Measurements from ENCODE around the gene ADAMTS2. TPM values are rescaled to one million over a fixed set of nuclear protein-coding genes. Genes with fewer than 3 reads are reported as not detected.

Gene ADAMTS2
- total and polyA plus RNA-seq, 2 of the 8 experiments (the other 6 are each of a cell fraction or from before 2014, with no cell fraction given): 6.6 to 7.3 TPM

- Histone ChIP-seq H3K9ac (replicated peaks in 1 of 4; ENCODE audit: extremely low read depth in 1 of 4, low read depth in 3 of 4, low read length in 3 of 4) (no peak overlapping the region), H4K20me1 (replicated peaks in 1 of 2; ENCODE audit: control insufficient read depth in 1 of 2, insufficient read depth in 2 of 2, low read length in 2 of 2) (no peaks in the 10 kb centered on the region), H3K18ac (ENCODE audit: extremely low read depth, low read length) (no peak overlapping the region), H4K91ac (replicated peaks; ENCODE audit: insufficient read length, low read length) (no peak overlapping the region), H2BK5ac (ENCODE audit: low read depth, low read length) (no peak overlapping the region), H3K79me1 (ENCODE audit: low read depth, low read length) (no peaks in the 10 kb centered on the region), H3K23me2 (ENCODE audit: low read depth, low read length) (no peaks in the 10 kb centered on the region; the same call in 1 of the 2 replicates), H2BK120ac (replicated peaks; ENCODE audit: low read depth, low read length) (no peak overlapping the region), H3K36me3 (ENCODE audit: control insufficient read depth in 2 of 4, insufficient read depth in 4 of 4, low read length in 3 of 4) (no peaks in the 10 kb centered on the region), H3K79me2 (ENCODE audit: control insufficient read depth in 1 of 2, insufficient read depth in 2 of 2, low read length in 2 of 2) (no peaks in the 10 kb centered on the region), H3K14ac (ENCODE audit: insufficient read length) (no peak overlapping the region), H2AFZ (ENCODE audit: low read length) (no peak overlapping the region), H2BK12ac (ENCODE audit: low read depth, low read length) (no peak overlapping the region), H3K23ac (ENCODE audit: insufficient read length) (no peak overlapping the region), H3K27me3 (replicated peaks in 1 of 4; ENCODE audit: control insufficient read depth in 3 of 4, extremely low read depth in 1 of 4, insufficient read depth in 3 of 4, low read length in 3 of 4) (no peaks in the 10 kb centered on the region; a peak in 1 of 7 replicates), H3K4me2 (ENCODE audit: insufficient read depth in 1 of 2, low read depth in 2 of 2, low read length in 2 of 2) (no peak overlapping the region), H3K4ac (replicated peaks; ENCODE audit: insufficient read length, low read depth, low read length) (no peak overlapping the region), H3K56ac (replicated peaks; ENCODE audit: insufficient read length, low read depth, low read length) (no peak overlapping the region), H3K4me1 (replicated peaks in 1 of 4; ENCODE audit: control insufficient read depth in 3 of 4, insufficient read depth in 4 of 4, low read length in 3 of 4) (no peaks in the 10 kb centered on the region; a peak in 1 of 7 replicates), H3K9me3 (ENCODE audit: insufficient read depth in 2 of 2, low read depth in 1 of 2, low read length in 1 of 2) (peaks cover 0 to 14% of the 10 kb centered on the region in 2 experiments; a peak in 2 of 4 replicates), H3K27ac (ENCODE audit: low read depth, low read length) (no peak overlapping the region), H3K4me3 (ENCODE audit: extremely low read depth in 1 of 4, insufficient read depth in 2 of 4, low read depth in 3 of 4, low read length in 4 of 4) (no peak overlapping the region), H2BK15ac (ENCODE audit: low read length) (no peak overlapping the region), H2AK5ac (ENCODE audit: low read depth, low read length) (no peak overlapping the region), H2BK20ac (ENCODE audit: low read length) (no peak overlapping the region), H4K5ac (ENCODE audit: insufficient read length, low read depth, low read length) (no peak overlapping the region), H4K8ac (ENCODE audit: extremely low read depth, insufficient read depth, low read length) (no peak overlapping the region; the same call in 1 of the 2 replicates)
- POLR2A ChIA-PET (ENCODE audit: partially characterized antibody): no interaction called here
- DNase-seq (ENCODE audit: low read depth in 1 of 2, low spot score in 2 of 2): no peak
- CTCF ChIA-PET (ENCODE audit: partially characterized antibody): interaction anchor here (1.2 to 7.4 kb wide), 2 partner anchors 20 to 101 kb away, joined by 3 to 94 read pairs; no protein-coding TSS in a partner anchor
- 93% methylated on average over 22 of the region's 24 CpGs; no CpG with 5 or more reads in 1 of the 2 experiments for WGBS, 2 experiments (ENCODE audit: extremely low coverage in 1 of 2, insufficient coverage in 1 of 2, insufficient read length in 1 of 2, insufficient replicate concordance in 2 of 2, low coverage in 1 of 2, low lambda C conversion rate in 2 of 2, missing lambda C conversion rate in 1 of 2)
- TF ChIP-seq POU5F1 (IDR thresholded peaks at IDR 0.05; ENCODE audit: low read depth, low read length) (no peak), MAFK (IDR thresholded peaks at IDR 0.05; ENCODE audit: low read depth, low read length) (no peak)
- no peak for FAIRE-seq
These were observed 182.7 kb downstream of the ADAMTS2 start for GRCh38 chr5:179162351-179163235.
